GM18861 (cell line): Measurements from ENCODE around the gene HTRA3.

Source experiments
- ATAC-seq: cut with Tn5 transposase; IDR thresholded peaks from one replicate; pipeline ENCODE4 v1.9.1; 2021; ENCODE audit not compliant: unreplicated experiment

The HTRA3 gene

DNA sequence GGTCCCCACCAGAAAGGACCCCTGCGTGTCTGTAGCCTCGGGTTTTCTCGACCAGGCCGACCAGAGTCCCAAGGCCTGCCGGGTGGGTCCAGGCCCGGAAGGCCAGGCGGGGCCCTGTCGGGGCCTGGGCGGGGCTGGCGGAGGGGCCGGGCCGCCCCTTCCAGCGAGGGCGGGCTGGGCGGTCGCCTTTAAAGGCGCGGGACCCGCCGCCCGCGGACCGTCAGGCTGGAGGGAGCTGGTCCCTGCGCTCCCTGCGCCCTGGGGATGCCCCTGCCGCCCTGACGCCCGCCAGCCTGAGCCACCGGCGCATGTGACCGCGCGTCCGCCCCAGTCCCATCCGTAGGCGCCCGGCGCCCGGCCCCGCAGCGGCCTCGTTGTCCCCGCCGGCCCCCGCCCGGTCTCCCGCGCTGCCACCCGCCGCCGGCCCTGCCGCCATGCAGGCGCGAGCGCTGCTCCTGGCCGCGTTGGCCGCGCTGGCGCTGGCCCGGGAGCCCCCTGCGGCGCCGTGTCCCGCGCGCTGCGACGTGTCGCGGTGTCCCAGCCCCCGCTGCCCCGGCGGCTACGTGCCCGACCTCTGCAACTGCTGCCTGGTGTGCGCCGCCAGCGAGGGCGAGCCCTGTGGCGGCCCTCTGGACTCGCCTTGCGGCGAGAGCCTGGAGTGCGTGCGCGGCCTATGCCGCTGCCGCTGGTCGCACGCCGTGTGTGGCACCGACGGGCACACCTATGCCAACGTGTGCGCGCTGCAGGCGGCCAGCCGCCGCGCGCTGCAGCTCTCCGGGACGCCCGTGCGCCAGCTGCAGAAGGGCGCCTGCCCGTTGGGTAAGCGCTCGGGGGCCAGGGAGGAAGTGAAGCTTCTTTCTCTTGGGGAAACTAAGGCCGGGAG is at the start of gene HTRA3:
HTRA3 (plus strand) TSS at position 220 of the 883 bp plus-strand sequence; CDS start at position 435, 215 bp downstream.
- no peak for ATAC-seq

DNA sequence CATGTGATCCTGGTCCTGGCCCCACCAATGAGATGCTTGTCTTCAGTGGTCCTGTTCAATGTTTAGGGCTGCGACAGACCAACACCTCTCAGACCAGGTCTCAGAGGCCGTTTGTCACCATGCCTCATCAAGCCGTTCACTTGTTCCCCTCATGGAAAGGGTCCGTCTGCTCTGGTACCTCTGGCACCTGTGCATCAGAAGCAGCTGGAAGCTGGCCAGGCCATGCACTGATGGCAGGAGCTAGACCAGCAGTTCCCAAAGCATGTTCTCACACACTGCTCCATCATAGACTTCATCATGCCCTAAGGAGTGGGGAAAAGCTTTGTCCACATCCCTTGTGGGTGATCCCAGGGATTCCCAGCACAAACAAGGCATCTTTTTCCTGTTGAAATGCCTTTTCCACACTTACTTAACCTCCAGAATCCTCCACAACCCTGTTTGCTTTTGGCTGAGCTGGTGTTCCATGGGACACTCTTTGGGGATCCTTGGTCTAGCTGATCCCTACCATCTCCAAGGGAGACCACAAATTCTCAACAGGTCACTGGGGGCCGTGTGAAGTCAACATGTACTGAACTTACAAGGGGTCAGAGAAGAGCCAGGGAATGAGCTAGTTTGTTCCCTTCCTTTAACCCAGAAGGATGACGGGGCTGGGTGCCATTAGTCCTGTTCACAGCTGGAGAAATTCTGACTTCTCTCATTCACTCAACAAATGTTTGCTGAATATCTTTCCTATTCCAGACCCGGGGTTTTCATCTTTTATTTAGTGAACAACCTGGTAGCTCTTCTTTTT is 48.7 kb upstream of the HTRA3 start:
- no peak for ATAC-seq

DNA sequence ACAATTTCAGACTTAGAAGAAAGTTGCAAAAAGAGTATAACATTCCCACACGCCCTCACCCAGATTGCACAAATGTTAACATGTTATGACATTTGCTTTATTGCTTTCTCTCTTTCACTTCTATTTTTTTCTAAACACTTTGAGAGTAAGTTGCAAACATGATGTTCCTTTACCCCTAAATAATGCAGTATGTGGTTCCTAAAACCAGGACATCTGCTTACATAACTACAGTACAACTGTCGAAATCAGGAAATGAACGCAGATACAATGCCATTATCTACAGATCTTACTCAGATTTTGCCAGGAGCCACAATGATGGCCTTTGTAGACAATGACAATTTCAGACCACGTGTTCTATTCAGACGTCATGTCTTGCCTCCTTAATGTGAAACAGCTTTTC is 48.1 kb upstream of the HTRA3 start:
- ATAC-seq, result no peak

DNA sequence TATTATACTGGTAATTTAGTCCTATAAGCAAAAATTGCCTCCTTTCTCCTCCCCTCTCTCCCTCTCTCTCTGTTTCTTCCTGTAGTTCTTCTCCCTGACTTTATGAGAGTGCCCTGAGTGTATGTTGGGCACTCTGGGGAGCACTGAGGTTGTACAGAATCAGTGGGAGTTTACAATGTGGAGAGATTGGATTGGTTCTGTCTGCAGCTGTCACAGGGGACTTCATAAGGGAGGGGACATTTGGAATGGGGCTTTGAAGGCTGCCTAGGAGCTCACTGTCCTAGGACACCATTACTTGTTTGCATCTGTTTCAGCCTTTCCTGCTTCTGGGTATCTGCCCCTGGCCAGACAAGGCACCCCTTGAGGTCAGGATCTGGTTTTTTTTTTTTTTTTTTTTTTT is 47.6 kb upstream of the HTRA3 start:
- no peak for ATAC-seq

DNA sequence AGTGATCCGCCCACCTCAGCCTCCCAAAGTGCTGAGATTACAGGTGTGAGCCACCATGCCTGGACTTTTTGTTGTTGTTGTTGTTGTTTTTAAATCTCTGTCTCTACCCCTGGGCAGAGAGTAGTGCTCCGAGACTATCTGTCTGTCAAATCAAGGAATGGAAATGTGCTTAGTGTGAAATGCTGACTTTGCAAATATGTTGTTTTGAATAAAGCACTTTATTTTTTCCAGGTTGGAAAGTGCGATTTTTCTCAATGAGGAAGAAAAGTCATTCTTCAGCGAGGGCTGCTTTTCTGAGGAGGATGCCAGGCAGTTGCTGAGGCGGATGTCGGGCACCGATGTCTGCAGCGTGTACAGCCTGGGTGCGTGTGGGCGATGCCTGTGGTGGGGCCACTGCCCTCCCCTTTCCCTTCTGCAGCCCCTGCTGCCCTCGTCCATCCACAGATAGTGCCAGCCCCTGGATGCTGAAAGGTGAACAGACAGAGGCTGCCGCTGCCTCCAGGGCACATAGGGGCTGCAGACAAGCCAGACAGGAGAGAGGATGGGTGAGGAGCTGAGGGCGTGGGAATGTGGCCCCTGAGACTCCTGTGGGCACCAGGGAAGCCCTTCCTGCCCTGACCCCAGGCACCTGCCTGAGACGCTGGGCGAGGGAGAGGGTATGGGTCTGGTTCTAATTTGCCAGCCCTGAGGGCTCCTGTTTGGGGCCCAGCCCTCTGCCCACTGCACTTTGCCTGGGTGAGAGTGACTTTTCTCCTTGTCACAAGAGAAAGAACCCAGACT is 46.8 kb upstream of the HTRA3 start:
- no peak for ATAC-seq

DNA sequence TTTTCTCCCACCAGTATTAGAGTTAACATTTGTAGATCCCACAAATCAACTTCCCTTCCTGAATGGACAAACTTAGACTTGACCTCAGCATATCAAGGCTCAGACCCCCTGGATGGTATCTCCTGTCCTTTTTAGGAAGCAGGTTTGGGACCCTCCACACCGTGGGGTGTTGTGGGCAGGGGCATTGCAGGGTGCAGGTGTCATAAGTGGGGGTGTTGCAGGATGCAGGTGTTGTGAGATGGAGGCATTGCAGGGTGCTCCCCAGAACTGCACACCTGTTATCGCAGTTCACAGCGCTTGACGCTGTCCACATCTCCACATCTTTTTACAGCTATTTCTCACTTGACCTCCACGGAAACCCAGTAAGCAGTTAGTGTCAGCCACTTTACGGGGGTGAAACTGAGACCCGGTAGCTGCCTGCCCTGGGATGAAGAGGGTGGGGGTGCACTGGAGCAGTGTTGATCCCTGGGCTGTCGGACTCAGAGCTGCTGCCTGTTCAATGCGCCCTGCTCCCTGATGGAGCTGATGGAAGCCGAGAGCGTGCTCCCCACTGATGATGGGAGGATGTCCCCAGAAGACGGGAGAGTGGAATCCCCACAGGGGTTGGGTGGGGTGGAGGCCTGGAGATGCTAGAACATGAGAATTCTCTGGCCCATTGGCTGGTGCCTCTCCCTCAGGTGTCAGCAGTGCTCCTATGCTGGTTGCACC is 45.1 kb upstream of the HTRA3 start:
- no peak for ATAC-seq

DNA sequence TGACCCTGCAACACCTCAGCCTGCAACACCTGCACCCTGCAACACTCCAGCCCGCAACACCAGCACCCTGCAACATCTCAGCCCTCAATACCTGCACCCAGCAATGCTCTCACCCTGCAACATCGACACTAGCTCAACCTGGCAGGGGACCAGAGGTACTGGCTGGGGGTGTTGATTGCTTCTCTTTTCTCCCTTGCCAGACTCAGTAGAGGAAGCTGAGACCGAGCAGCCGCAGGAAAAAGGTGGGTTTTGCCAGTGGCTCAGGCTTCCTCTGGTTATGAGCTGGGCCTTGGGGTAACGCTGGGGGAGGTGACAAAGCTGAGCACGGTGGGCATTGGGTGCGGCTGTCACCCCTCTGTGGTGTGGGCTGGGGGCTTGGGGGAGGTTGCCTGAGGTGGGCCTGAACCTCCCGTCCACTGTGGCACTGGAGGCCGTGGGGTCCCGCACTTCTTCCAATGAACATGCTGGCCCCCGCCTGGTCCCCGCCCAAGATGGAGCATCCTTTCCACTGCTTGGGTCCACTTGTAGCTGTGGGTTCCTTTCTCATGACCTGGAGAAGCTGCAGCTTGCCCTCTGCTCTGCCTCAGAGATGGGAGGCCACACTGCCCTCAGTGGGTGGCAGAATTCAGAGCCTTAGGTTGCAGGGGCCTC is 44.5 kb upstream of the HTRA3 start:
- ATAC-seq, result no peak

DNA sequence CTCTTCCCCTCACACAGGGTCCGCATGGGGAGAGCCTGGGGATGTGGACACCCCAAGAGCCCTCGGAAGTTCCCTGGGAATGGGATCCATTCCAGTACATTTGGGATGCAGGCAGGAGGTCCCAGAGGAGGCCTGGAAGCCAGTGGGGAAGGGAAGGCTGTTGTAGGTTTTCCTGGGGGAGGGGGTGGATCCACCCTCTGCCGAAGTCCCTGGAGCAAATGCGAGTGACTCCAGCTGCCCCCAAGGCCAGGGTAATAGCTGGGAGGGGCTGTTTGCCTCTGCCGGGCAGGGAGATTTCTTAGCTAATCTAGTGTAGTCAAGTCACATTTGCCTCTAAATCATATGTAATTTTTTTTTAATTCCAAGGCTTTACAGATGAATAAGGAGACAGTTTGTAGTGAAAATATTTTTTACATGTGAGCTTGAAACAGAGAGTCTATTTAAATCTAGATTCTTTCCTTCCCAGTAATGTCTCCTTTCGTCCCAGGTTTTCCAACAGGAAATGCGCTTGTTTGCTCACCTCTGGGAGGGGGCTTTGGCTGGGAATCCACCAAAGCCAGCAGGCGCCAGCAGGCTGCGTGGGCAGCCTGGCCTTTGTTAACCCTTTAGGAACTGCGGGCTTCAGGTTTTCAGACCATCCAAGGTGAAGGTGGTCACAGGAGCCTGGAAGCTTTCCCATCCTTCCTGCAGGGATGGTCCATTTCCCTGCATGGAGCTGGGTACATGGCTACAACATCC is 43.7 kb upstream of the HTRA3 start:
- ATAC-seq, result no peak

DNA sequence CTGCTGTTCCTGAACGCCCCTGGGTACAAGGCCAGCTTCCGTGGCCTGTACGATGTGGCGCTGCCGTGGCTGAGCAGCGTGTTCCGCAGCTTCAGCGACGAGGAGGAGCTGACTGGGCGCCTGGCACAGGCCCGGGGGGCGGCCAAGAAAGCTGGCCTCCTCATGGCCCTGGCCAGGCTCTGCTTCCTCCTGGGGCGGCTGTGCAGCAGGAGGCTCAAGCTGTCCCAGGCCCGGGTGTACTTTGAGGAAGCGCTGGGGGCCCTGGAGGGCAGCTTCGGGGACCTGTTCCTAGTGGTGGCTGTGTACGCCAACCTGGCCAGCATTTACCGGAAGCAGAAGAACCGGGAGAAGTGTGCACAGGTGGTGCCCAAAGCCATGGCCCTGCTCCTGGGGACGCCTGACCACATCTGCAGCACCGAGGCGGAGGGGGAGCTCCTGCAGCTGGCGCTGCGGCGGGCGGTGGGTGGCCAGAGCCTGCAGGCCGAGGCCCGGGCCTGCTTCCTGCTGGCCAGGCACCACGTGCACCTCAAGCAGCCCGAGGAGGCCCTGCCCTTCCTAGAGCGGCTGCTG is 42.3 kb upstream of the HTRA3 start:
- no peak for ATAC-seq

DNA sequence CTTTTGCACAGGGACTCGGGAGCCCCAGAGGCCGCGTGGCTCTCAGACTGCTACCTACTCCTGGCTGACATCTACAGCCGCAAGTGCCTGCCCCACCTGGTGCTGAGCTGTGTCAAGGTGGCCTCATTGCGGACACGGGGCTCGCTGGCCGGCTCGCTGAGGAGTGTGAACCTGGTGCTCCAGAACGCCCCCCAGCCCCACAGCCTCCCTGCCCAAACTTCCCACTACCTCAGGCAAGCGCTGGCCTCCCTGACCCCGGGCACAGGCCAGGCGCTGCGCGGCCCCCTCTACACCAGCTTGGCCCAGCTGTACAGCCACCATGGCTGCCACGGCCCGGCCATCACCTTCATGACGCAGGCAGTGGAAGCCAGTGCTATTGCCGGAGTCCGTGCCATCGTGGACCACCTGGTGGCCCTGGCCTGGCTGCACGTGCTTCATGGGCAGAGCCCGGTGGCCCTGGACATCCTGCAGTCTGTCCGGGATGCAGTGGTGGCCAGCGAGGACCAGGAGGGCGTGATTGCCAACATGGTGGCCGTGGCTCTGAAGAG is 41.7 kb upstream of the HTRA3 start:
- no peak for ATAC-seq

DNA sequence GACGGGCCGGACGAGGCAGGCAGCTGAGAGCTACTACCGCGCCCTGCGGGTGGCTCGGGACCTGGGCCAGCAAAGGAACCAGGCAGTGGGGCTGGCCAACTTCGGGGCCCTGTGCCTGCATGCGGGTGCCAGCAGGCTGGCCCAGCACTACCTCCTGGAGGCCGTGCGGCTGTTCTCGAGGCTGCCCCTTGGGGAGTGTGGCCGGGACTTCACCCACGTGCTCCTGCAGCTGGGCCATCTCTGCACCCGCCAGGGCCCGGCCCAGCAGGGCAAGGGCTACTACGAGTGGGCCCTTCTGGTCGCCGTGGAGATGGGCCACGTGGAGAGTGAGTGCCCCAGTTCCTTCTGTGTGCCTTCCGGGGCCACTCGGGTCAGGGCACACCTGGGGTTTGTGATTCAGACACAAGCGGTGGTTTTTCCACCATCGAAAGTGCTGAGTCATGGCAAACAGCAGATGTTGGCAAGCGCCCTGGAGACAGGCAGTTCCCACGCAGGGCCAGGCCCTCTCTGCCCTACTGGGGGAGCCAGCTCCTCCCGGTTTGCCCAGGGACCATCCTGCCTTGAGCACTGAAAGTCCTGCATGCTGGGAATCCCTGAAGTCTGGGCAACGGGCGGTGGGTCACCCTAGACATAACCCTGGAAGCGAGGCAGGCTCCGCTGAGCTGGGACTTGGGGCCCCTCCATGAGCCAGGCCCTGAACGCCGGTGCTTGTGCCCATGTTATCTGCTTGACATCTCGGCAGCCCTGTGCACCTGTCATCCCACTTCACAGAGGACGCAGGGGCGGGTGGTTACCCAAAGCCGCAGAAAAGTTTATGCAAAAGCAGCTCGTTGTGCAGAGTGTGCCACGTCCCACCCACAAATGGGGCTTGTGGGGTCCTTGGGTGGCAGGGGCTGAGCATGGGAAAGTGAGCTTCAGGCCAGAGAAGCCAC is 41.0 kb upstream of the HTRA3 start:
- ATAC-seq, result peak; percentile 66

DNA sequence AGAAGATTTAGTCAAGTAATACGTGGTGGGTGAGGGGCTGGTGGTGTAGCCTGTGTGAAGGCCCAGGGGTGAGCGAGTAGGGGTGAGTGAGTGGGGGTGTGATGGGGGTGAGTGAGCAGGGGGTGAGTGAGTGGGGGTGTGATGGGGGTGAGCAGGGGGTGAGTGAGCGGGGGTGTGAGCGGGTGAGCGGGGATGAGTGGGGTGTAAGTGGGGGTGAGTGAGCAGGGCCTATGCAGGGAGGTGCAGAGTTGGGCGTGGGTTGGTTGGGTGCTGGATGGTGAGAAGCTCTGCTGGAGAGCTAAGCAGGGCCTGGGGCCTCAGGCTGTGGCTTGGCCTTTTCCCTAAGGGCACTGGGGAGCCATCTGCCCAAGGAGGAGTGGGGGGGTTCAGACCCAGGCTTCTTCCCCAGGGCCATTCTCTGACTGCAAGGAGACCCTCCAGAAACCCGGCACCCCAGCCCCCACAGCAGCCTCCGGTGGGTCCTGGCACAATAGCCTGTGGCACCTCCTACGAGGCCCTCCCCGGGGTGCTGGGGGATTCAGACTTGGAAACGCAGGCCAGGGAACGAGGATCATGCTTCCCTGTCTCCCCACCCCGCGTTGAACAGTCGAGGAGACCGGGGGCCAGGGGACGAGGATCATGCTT is 40.1 kb upstream of the HTRA3 start:
- ATAC-seq, result no peak

DNA sequence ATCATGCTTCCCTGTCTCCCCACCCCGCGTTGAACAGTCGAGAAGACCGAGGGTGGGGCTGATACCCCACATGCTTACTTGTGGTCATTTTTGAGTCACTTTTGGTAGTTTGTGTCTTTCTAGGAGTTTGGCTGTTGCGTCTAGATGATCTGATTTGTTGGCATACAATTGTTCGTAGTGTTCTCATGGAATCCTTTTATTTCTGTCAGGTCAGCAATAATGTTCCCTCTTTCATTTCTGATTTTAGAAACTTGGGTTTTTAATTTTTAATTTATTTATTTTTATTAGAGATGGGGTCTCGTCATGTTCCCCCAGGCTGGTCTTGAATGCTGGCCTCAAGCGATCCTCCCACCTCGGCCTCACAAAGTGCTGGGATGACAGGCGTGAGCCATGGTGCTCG is 39.5 kb upstream of the HTRA3 start:
- no peak for ATAC-seq

DNA sequence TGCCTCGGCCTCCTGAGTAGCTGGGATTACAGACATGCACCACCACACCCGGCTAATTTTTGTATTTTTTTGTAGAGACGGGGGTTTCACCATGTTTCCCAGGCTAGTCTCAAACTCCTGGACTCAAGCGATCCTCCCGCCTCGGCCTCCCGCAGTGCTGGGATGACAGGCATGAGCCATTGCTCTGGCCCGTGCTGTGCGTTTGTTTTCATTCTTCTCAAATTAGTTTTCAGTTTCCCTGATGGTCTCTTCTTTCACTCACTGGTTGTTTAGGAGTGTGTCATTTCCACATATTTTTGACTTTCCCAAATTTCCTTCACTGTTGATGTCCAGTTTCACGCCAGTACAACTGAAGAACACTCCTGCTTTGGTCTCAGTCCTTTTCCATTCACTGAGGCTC is 38.7 kb upstream of the HTRA3 start:
- no peak for ATAC-seq

DNA sequence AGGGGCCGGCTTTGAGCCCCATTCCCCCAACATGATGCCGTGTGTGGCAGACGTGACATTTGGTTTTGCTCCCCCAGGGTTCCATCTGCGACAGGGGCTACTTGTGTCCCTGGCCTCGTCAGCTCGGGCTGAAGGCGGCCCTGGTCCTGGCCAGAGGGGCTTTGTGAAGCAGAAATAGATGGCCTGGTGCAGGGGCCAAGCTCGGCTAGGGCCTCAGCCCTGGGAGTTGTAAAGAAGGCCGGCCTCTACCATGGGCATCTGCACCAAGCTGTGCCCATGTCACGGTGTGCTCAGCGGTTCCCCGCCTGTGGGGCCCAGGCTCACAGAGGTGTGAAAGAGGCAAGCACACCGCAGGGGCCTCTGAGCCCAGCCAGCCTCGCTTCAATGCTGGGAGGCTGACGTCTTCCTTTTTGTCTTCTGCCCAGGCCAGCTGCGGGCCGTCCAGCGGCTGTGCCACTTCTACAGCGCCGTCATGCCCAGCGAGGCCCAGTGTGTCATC is 38.0 kb upstream of the HTRA3 start:
- no peak for ATAC-seq

DNA sequence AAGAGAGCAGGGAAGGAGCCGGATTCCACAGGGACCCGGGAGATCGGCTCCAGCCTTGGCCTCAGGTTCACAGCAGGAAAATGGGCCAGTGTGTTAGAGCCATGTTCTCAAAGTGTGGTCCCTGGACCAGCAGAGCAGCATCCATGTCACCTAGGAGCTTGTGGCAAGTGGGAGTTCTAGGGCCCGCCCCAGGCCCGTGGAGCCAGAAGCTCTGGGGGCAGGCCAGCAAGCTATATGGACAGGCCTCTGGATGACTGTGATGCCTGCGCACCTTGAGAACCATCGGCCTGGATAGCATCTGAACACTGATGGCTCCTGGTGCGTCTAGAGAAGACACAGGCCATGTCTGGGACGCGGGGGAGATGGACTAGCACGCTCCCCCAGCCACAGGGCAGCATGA is 36.8 kb upstream of the HTRA3 start:
- no peak for ATAC-seq
